Esophagus squamous epithelium (tissue), 5 donors: ENCODE data around the gene MIPOL1. TPM values are rescaled to one million over a fixed set of nuclear protein-coding genes. Genes with fewer than 3 reads are reported as not detected.

Source experiments
- DNase-seq: peaks from one replicate; lab custom pipeline; 2025; lab: John Stamatoyannopoulos, UW
- H3K27ac ChIP-seq, 4 donors: fragments of 200-600 bp; sonication (generic); one replicate each; pipeline ENCODE4 v1.5.1; 2016 to 2019; ENCODE audit warnings: mild to moderate bottlenecking in 1 of 4
- H3K27me3 ChIP-seq, 4 donors: fragments of 200-600 bp; sonication (generic); 1 replicate in 3 of 4; 2 replicates in 1 of 4; pipeline versions ENCODE4 v1.5.1 to v1.6.0; 2017 to 2021; ENCODE audit warnings: antibody characterized with exemption in 1 of 4
- H3K36me3 ChIP-seq, 3 donors: fragments of 200-600 bp; sonication (generic); one replicate each; pipeline ENCODE4 v1.5.1; 2016 to 2019
- H3K4me1 ChIP-seq, 3 donors: fragments of 200-600 bp; sonication (generic); one replicate each; pipeline ENCODE4 v1.5.1; 2017 to 2019
- H3K4me3 ChIP-seq, 4 donors: fragments of 200-600 bp; sonication (generic); 1 replicate in 3 of 4; 2 replicates in 1 of 4; pipeline ENCODE4 v1.5.1; 2016 to 2019; ENCODE audit warnings: mild to moderate bottlenecking in 2 of 4, moderate library complexity in 1 of 4
- H3K9me3 ChIP-seq, 3 donors: fragments of 200-600 bp; sonication (generic); one replicate each; pipeline ENCODE4 v1.5.1; 2016 to 2019
- POLR2A ChIP-seq, 4 donors: fragments of 450-650 bp; IDR thresholded peaks; one replicate each; pipeline ENCODE4 v1.6.1; 2017; ENCODE audit warnings: antibody characterized with exemption in 4 of 4, mild to moderate bottlenecking in 4 of 4, moderate library complexity in 3 of 4
- WGBS, 2 donors: methylation state at CpG; one replicate each; pipeline ENCODE4 v1.1.5; 2018; 5-methylcytosine and 5-hydroxymethylcytosine counted together
- intact Hi-C: fragments of 100-400 bp; cut with DNase I; formaldehyde crosslinking; loops from one replicate; pipeline ENCODE4 v1.15.0; 2022
- total RNA-seq, 4 donors: library from RNA; depleted of rRNA; stranded (reverse); fragments of >200 nt; gene quantifications; one replicate each; pipeline ENCODE4 v1.1.0, GENCODE V29; 2016
- TF ChIP-seq, protein P1 (sequence below), 6 experiments: fragments of 450-650 bp in 4 of 6; fragments of 200-600 bp in 2 of 6; sonication (generic) in 2 of 6; IDR thresholded peaks; one replicate each; pipeline ENCODE4 v1.5.1; 2016 to 2019; ENCODE audit warnings: antibody characterized with exemption in 6 of 6, mild to moderate bottlenecking in 4 of 6, moderate library complexity in 4 of 6
- donor health status: DM: yes; HTN: yes; CAD: no.

Gene MIPOL1
- total RNA-seq, 4 donors from 2014 or later: 4.9 to 13.7 (median 7.1) TPM

DNA sequence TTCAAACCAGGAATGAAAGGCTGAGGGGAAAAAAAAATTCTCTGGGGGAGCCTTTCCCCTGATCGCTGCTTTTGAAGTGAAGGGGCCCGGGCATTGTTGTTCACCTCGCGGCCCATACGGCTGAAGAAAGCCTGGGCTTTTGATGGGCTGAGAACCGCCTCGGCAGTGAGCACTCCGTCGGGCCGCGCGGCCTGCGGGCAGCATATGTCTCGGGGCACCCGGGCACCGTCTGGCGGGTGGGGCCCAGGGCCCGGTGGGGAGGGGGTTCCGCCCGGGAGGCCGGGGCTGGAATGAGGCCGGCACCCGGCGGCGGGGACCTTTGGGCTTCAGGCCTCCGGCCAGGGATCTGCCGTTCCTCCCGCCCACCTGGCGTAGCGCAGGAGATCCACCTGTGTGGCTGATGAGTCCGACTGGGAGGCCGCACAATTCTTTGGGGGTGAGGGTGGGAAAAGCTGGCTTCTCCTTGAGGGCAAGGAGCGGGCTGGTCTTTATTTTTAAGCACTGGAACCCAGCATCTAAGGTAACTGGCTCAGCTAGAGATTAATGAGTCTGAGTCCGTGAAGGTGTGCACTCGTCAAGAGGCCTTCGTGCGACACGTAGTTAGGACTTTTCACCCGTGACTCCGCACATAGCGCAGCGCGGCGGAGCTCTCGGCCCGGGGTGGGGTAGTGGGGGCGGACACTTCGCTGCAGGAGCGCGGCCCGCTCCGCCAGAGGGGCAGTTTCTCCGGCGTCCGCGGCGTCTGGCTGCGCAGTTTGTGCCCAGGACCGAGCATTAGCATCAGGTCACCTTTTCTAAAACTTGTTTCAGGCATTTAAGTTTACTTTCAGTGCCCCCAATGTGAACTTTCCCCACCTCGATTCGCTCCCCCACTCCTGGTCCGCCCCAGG is 386.7 kb downstream of the MIPOL1 start:
- 0 to 11% methylated on average over 3 to 23 of the region's 62 CpGs for WGBS, 2 donors
- intact Hi-C loops: no loop called here
- Histone ChIP-seq H3K27me3 (peaks cover 0 to 77% (median 9%) of the 10 kb centered on the region in 4 donors), H3K4me1 (peaks cover 0 to 59% (median 14%) of the 10 kb centered on the region in 3 donors), H3K4me3 (peak overlapping the region; percentile 41 to 57 (median 52)), H3K36me3 (no peaks in the 10 kb centered on the region), H3K9me3 (no peaks in the 10 kb centered on the region), H3K27ac (peak overlapping the region; percentile 88 to 95 (median 90))
- no peak for DNase-seq
- TF ChIP-seq POLR2A (IDR thresholded peaks at IDR 0.05): no peak
- TF ChIP-seq, protein P1, sequence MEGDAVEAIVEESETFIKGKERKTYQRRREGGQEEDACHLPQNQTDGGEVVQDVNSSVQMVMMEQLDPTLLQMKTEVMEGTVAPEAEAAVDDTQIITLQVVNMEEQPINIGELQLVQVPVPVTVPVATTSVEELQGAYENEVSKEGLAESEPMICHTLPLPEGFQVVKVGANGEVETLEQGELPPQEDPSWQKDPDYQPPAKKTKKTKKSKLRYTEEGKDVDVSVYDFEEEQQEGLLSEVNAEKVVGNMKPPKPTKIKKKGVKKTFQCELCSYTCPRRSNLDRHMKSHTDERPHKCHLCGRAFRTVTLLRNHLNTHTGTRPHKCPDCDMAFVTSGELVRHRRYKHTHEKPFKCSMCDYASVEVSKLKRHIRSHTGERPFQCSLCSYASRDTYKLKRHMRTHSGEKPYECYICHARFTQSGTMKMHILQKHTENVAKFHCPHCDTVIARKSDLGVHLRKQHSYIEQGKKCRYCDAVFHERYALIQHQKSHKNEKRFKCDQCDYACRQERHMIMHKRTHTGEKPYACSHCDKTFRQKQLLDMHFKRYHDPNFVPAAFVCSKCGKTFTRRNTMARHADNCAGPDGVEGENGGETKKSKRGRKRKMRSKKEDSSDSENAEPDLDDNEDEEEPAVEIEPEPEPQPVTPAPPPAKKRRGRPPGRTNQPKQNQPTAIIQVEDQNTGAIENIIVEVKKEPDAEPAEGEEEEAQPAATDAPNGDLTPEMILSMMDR (IDR thresholded peaks at IDR 0.05): no peak

GRCh38 chr14:37585101-37585511 is 387.4 kb downstream of the MIPOL1 start:
- Histone ChIP-seq H3K4me1 (peaks cover 0 to 54% (median 14%) of the 10 kb centered on the region in 3 donors), H3K27me3 (peaks cover 0 to 84% (median 9%) of the 10 kb centered on the region in 4 donors), H3K4me3 (peak overlapping the region; percentile 41 to 57 (median 52)), H3K9me3 (no peaks in the 10 kb centered on the region), H3K27ac (peak overlapping the region; percentile 88 to 95 (median 90)), H3K36me3 (no peaks in the 10 kb centered on the region)
- intact Hi-C loops: no loop called here
- WGBS, 2 donors: 6 to 11% methylated on average over 4 to 19 of the region's 23 CpGs
- DNase-seq: no peak
- no peak for TF ChIP-seq POLR2A (IDR thresholded peaks at IDR 0.05)
- TF ChIP-seq, protein P1 (IDR thresholded peaks at IDR 0.05): no peak

- Histone ChIP-seq H3K36me3 (no peaks in the 10 kb centered on the region), H3K9me3 (no peaks in the 10 kb centered on the region), H3K27ac (peak overlapping the region; percentile 88 to 95 (median 90)), H3K27me3 (peaks cover 0 to 95% (median 10%) of the 10 kb centered on the region in 4 donors), H3K4me3 (peak overlapping the region in 2 of 4 donors; percentile 55 to 60), H3K4me1 (peaks cover 0 to 54% (median 14%) of the 10 kb centered on the region in 3 donors)
- no peak for TF ChIP-seq POLR2A (IDR thresholded peaks at IDR 0.05)
- TF ChIP-seq, protein P1 (IDR thresholded peaks at IDR 0.05): no peak
- DNase-seq: no peak
- intact Hi-C loops: no loop called here
- WGBS, 2 donors: 6 to 11% methylated on average over 10 of the region's 10 CpGs
Measured at GRCh38 chr14:37585971-37586796, 388.4 kb downstream of the MIPOL1 start.

- H3K27ac ChIP-seq: peak overlapping the region in 3 of 4 donors; percentile 89 to 95 (median 92)
- peaks cover 0 to 98% (median 14%) of the 10 kb centered on the region in 4 donors for H3K27me3 ChIP-seq
- no peak for TF ChIP-seq POLR2A (IDR thresholded peaks at IDR 0.05)
- TF ChIP-seq, protein P1 (IDR thresholded peaks at IDR 0.05): no peak
- intact Hi-C loops: no loop called here
- H3K36me3 ChIP-seq: no peaks in the 10 kb centered on the region
- no peak for DNase-seq
- H3K4me3 ChIP-seq: peak overlapping the region in 2 of 4 donors; percentile 58 to 60
- H3K9me3 ChIP-seq: no peaks in the 10 kb centered on the region
- H3K4me1 ChIP-seq: peaks cover 0 to 58% (median 14%) of the 10 kb centered on the region in 3 donors
- WGBS, 2 donors: 0 to 8% methylated on average over 1 of the region's 1 CpG
Measured at GRCh38 chr14:37586797-37587130, 389.0 kb downstream of the MIPOL1 start.
